Measurements from ENCODE around the gene FREY1. TPM values are rescaled to one million over a fixed set of nuclear protein-coding genes. Genes with fewer than 3 reads are reported as not detected.

Gene FREY1
- total RNA-seq, 1 donor: 0.43 TPM

DNA sequence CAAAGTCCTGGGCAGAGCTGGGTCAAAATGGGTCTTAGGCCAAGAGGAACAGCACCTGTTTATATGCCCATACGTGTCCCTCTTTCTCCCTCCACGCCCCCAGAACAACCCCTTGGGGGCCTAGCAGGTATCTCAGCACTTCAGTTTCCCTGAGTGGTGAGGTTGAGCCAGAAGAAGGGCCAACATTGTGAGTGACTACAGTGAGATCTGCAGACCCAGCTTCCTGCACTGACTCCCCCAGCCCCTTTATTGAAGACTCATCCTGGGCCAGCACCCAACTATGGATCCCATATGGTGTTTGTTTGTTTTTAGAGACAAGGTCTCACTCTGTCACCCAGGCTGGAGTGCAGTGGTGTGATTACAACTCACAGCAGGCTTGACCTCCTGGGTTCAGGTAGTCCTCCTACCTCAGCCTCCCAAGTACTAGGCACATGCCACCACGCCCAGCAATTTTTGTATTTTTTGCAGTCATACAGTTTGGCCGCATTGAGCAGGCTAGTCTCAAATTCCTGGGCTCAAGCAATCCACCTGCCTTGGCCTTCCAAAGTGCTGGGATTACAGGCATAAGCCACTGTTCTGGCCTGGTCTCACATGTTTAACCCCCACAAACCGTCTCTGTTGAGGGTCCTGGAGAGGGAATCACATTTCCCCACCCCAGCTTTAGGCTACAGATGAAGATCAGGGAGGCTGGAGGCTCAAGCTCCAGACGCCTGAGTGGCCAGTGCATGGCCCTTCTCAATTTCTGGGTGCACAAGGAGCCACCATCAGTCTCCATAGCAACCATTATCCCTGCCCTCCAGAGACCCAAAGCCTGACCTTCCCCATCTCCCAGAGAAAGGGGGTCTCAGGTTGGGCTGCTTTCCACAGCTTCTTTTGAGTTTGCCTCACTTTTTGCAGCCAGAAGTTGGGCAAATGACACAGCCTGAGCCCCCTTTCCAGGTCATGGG is 13.7 kb upstream of the FREY1 start:
- no peak overlapping the region for H3K4me3 ChIP-seq (ENCODE audit: low read depth, low read length)
- no peak for DNase-seq (ENCODE audit: low read depth)
- no peak for TF ChIP-seq CTCF (IDR thresholded peaks at IDR 0.05; ENCODE audit: insufficient read depth, low read depth, low read length)

DNA sequence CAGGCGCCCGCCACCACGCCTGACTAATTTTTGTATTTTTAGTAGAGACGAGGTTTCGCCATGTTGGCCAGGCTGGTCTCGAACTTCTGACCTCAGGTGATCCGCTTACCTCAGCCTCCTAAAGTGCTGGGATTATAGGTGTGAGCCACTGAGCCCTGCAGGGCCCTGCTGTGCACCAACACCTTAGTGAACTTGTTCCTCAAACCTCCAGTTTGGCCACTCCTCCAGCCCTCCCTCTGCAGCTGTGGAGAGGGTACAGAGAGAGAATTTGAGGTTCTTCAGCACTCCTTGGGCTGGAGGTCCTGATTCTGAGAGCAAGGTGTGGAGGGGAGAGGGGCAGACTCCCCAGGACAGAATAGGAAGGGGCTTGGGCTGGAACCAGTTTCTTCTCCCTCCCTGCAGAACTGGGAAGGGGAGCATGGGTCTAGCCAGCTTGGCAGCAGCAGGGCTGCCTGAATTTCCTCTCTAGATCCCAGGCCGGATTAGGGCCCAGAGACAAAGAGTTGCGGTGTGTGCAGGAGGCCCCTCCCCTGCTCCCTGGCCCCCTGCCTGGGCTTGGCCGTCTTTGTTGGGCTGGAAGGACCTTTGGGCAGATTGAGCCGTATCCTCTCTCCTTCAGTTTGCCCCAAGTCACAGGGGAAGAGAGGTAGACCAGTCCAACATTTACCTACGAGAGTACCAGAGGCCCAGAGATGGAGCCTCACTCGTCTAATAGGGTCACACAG is 12.9 kb upstream of the FREY1 start:
- DNase-seq (ENCODE audit: low read depth): no peak
- H3K4me3 ChIP-seq (ENCODE audit: low read depth, low read length): no peak overlapping the region
- no peak for TF ChIP-seq CTCF (IDR thresholded peaks at IDR 0.05; ENCODE audit: insufficient read depth, low read depth, low read length)

DNA sequence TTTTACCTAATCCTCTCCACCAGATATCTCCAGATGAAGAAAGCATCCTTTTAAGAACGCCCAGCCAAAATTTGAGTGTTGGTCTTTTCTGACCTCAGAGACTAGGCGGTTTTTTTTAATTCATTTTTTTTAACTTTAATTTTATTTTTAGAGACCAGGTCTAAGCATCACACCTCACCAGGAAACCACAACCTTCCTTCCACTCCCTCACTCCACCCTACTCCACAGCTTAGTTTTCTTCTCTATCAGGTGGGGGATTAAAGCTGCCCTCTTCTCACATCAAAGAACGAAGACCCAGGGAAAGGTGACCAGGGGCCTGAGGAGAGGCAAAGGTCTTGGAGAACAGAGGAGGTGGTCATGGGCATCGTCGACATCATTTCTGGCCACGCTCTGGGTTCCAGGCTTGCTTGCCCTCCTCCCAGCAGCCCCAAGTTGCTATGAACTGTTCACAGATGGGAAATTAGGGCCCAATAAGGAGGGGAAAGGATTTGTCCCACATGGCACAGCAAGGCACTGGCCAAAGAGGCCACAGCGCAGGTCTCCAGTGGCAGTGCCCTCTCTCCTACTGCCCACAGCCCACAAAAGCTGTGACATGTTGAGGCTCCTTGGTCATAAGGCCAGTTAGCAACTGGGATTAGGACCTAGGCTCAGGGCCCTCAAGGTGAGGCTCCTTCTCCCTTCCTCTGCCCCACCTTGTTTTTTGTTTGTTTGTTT is 12.0 kb upstream of the FREY1 start:
- H3K4me3 ChIP-seq (ENCODE audit: low read depth, low read length): peak overlapping the region; percentile 74
- no peak for DNase-seq (ENCODE audit: low read depth)
- no peak for TF ChIP-seq CTCF (IDR thresholded peaks at IDR 0.05; ENCODE audit: insufficient read depth, low read depth, low read length)

- TF ChIP-seq CTCF (IDR thresholded peaks at IDR 0.05; ENCODE audit: insufficient read depth, low read depth, low read length): no peak
- DNase-seq (ENCODE audit: low read depth): peak; percentile 62
- H3K4me3 ChIP-seq (ENCODE audit: low read depth, low read length): peak overlapping the region; percentile 74
Measured at GRCh38 chr11:45918331-45918941, 11.4 kb upstream of the FREY1 start.

GRCh38 chr11:45917623-45918330 is 10.7 kb upstream of the FREY1 start, which contains the start of gene PEX16:
Gene PEX16 (minus strand): TSS chr11:45917877. CDS start chr11:45917811, 66 bp downstream.
- TF ChIP-seq CTCF (IDR thresholded peaks at IDR 0.05; ENCODE audit: insufficient read depth, low read depth, low read length): no peak
- peak; percentile 100 for DNase-seq (ENCODE audit: low read depth)

DNA sequence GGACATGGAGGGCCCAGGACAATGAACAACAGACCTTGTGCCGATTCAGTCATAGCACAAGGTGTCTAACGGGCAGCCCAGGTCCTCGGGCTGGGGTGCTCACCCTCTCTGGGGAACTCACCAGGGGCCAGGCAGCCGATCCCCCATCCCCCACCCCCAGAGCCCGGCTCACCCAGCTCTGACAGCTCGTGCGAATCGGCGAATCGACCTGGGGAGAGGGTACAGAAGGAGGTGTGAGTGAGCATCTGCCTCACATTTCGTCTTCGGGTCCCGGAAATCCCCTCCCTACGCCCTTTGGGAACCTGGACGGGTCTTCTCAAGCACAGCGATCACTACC is 10.2 kb upstream of the FREY1 start:
- TF ChIP-seq CTCF (IDR thresholded peaks at IDR 0.05; ENCODE audit: insufficient read depth, low read depth, low read length): no peak
- DNase-seq (ENCODE audit: low read depth): no peak

More at GRCh38 chr11:45917623-45918330, 10.7 kb upstream of the FREY1 start, which contains the start of gene PEX16:
- H3K4me3 ChIP-seq (ENCODE audit: low read depth, low read length): peak within 1 kb of the TSS; percentile 74

More for the DNA sequence above, 10.2 kb upstream of the FREY1 start:
- peak overlapping the region; percentile 74 for H3K4me3 ChIP-seq (ENCODE audit: low read depth, low read length)
